GM23338 (cell line): ENCODE measurements around the gene HEBP1. TPM values are rescaled to one million over a fixed set of nuclear protein-coding genes. Genes with fewer than 3 reads are reported as not detected.
A peak's percentile ranks its signal among the peaks of the same experiment; 100 is the strongest.

ENCODE experiments used
- ATAC-seq: fragments of 200-7000 bp; cut with Tn5 transposase; 3 replicates; pipeline ENCODE4 v1.9.1; 2020
- DNase-seq: peaks from one replicate; pipeline ENCODE4 v3.0.0-alpha.2; 2015; ENCODE audit warnings: low spot score
- H2AFZ ChIP-seq: fragments of 200-600 bp; sonication (generic); 2 replicates; pipeline ENCODE4 v1.8.0; 2016; ENCODE audit warnings: antibody characterized with exemption, mild to moderate bottlenecking, moderate library complexity
- H3F3A ChIP-seq: fragments of 200-600 bp; sonication (generic); replicated peaks from 2 replicates; pipeline ENCODE4 v1.8.0; 2017; ENCODE audit warnings: antibody characterized with exemption, mixed run types, low read depth
- H3K27ac ChIP-seq: fragments of 200-600 bp; sonication (generic); 2 replicates; pipeline ENCODE4 v1.6.1; 2016; ENCODE audit warnings: low read depth
- H3K27me3 ChIP-seq: fragments of 200-600 bp; sonication (generic); 2 replicates; pipeline ENCODE4 v1.8.0; 2016; ENCODE audit warnings: mild to moderate bottlenecking, mixed run types, moderate library complexity; ENCODE audit not compliant: insufficient read depth
- H3K36me3 ChIP-seq: fragments of 200-600 bp; sonication (generic); 2 replicates; pipeline ENCODE4 v1.8.0; 2016; ENCODE audit warnings: mild to moderate bottlenecking; ENCODE audit not compliant: insufficient read depth
- H3K4me1 ChIP-seq: fragments of 200-600 bp; sonication (generic); 2 replicates; pipeline ENCODE4 v1.8.0; 2016; ENCODE audit warnings: mild to moderate bottlenecking, moderate library complexity; ENCODE audit not compliant: insufficient read depth
- H3K4me2 ChIP-seq: fragments of 200-600 bp; sonication (generic); 2 replicates; pipeline ENCODE4 v1.7.1; 2017; ENCODE audit warnings: mixed run types
- H3K4me3 ChIP-seq: fragments of 200-600 bp; sonication (generic); 2 replicates; pipeline ENCODE4 v1.6.1; 2016; ENCODE audit warnings: mixed run types
- H3K79me2 ChIP-seq: fragments of 200-600 bp; sonication (generic); replicated peaks from 2 replicates; pipeline ENCODE4 v1.8.0; 2017; ENCODE audit warnings: mild to moderate bottlenecking; ENCODE audit not compliant: insufficient read depth
- H3K9me2 ChIP-seq: fragments of 200-600 bp; sonication (generic); 2 replicates; pipeline ENCODE4 v1.8.0; 2017; ENCODE audit not compliant: insufficient read depth
- H4K20me1 ChIP-seq: fragments of 200-600 bp; sonication (generic); replicated peaks from 2 replicates; pipeline ENCODE4 v1.8.0; 2017; ENCODE audit warnings: mild to moderate bottlenecking; ENCODE audit not compliant: insufficient read depth
- H3K27ac Mint-ChIP-seq: 2 replicates; pipeline ENCODE4 v1.8.0; 2020; ENCODE audit warnings: inconsistent platforms, mild to moderate bottlenecking, moderate library complexity, mixed read lengths
- H3K27me3 Mint-ChIP-seq: 3 replicates; pipeline ENCODE4 v1.8.0; 2022; ENCODE audit warnings: low read depth, mild to moderate bottlenecking, moderate library complexity, mixed read lengths, inconsistent platforms; ENCODE audit not compliant: insufficient read depth, poor library complexity
- H3K36me3 Mint-ChIP-seq: 3 replicates; pipeline ENCODE4 v1.8.0; 2021; ENCODE audit warnings: low read depth, mild to moderate bottlenecking, inconsistent platforms, moderate library complexity, mixed read lengths
- H3K4me1 Mint-ChIP-seq: 3 replicates; pipeline ENCODE4 v1.8.0; 2020; ENCODE audit warnings: mild to moderate bottlenecking, inconsistent platforms, mixed read lengths
- H3K4me3 Mint-ChIP-seq: 3 replicates; pipeline ENCODE4 v1.8.0; 2021; ENCODE audit warnings: moderate library complexity, mild to moderate bottlenecking, inconsistent platforms, mixed read lengths
- H3K9me3 Mint-ChIP-seq: 3 replicates; pipeline ENCODE4 v1.8.0; 2020; ENCODE audit warnings: moderate library complexity, mild to moderate bottlenecking, inconsistent platforms, mixed read lengths
- CREB1 ChIP-seq: fragments of 250-450 bp; sonication (Bioruptor Pico); IDR thresholded peaks from 2 replicates; pipeline ENCODE4 v1.5.0; 2020; ENCODE audit warnings: low read depth, mild to moderate bottlenecking, moderate library complexity
- ETS1 ChIP-seq: IDR thresholded peaks from 2 replicates; pipeline ENCODE4 v1.6.1; 2016; ENCODE audit warnings: antibody characterized with exemption
- EZH2 ChIP-seq: fragments of 200-600 bp; sonication (generic); IDR thresholded peaks from one replicate; pipeline ENCODE4 v1.8.0; 2017; ENCODE audit warnings: antibody characterized with exemption, mild to moderate bottlenecking, low read depth; ENCODE audit not compliant: unreplicated experiment
- EZH2phosphoT487 ChIP-seq: fragments of 200-600 bp; sonication (generic); IDR thresholded peaks from one replicate; pipeline ENCODE4 v1.8.1; 2018; ENCODE audit warnings: antibody characterized with exemption; ENCODE audit not compliant: unreplicated experiment
- JUNB ChIP-seq: IDR thresholded peaks from one replicate; pipeline ENCODE4 v1.6.1; 2016; ENCODE audit warnings: antibody characterized with exemption; ENCODE audit not compliant: unreplicated experiment
- NANOG ChIP-seq: IDR thresholded peaks from 2 replicates; pipeline ENCODE4 v1.6.1; 2016; ENCODE audit warnings: antibody characterized with exemption, borderline replicate concordance
- POLR2AphosphoS5 ChIP-seq: IDR thresholded peaks from 2 replicates; pipeline ENCODE4 v1.6.1; 2016; ENCODE audit warnings: antibody characterized with exemption, low read depth
- REST ChIP-seq: IDR thresholded peaks from one replicate; pipeline ENCODE4 v1.6.1; 2018; ENCODE audit warnings: antibody characterized with exemption; ENCODE audit not compliant: unreplicated experiment
- STAT1 ChIP-seq: IDR thresholded peaks from one replicate; pipeline ENCODE4 v1.6.1; 2016; ENCODE audit warnings: antibody characterized with exemption; ENCODE audit not compliant: unreplicated experiment
- ZNF114 ChIP-seq: fragments of 250-450 bp; sonication (Bioruptor Pico); IDR thresholded peaks from 2 replicates; pipeline ENCODE4 v1.5.0; 2020; ENCODE audit warnings: mild to moderate bottlenecking, moderate library complexity
- ZNF331 ChIP-seq: fragments of 250-450 bp; sonication (Bioruptor Pico); IDR thresholded peaks from 2 replicates; pipeline ENCODE4 v1.5.0; 2020; ENCODE audit warnings: low read depth, mild to moderate bottlenecking, moderate library complexity
- ZNF462 ChIP-seq: fragments of 250-450 bp; sonication (Bioruptor Pico); IDR thresholded peaks from 2 replicates; pipeline ENCODE4 v1.5.0; 2020; ENCODE audit warnings: mild to moderate bottlenecking, moderate library complexity
- polyA plus RNA-seq: library from polyadenylated mRNA; unstranded; fragments of >200 nt; fragmentation: Nextera tagmentation; extraction: Ambion mirVana; gene quantifications from 2 replicates; pipeline ENCODE4 v1.2.1, GENCODE V29; 2016
- total RNA-seq: library from RNA; depleted of rRNA; stranded (reverse); fragments of >200 nt; shearing (Covaris generic); gene quantifications from 2 replicates; pipeline ENCODE4 v1.2.3, GENCODE V29; 2014

HEBP1 gene
- total and polyA plus RNA-seq, 2 experiments from 2014 or later: 25.2 to 45.1 TPM

- no peak overlapping the region for H3K4me3 Mint-ChIP-seq
- no peak for DNase-seq
- no peak for TF ChIP-seq JUNB
- no peak for TF ChIP-seq EZH2phosphoT487
- peaks cover 25% of the 10 kb centered on the region for H3K4me1 Mint-ChIP-seq
- Histone ChIP-seq H3K4me1 (peaks cover 16% of the 10 kb centered on the region), H3K36me3 (no peaks in the 10 kb centered on the region), H3K4me2 (no peak overlapping the region), H4K20me1 (no peaks in the 10 kb centered on the region), H3K79me2 (no peaks in the 10 kb centered on the region), H3K27ac (no peak overlapping the region), H3K27me3 (no peaks in the 10 kb centered on the region), H3K9me2 (no peaks in the 10 kb centered on the region), H3K4me3 (no peak overlapping the region), H3F3A (no peaks in the 10 kb centered on the region), H2AFZ (no peak overlapping the region)
- no peak overlapping the region for H3K27ac Mint-ChIP-seq
- no peaks in the 10 kb centered on the region for H3K27me3 Mint-ChIP-seq
- H3K36me3 Mint-ChIP-seq: no peaks in the 10 kb centered on the region
- ATAC-seq: no peak
- H3K9me3 Mint-ChIP-seq: no peaks in the 10 kb centered on the region
Observed at GRCh38 chr12:13027032-13027431, 27.0 kb upstream of the HEBP1 start.

- Mint-ChIP-seq H3K36me3 (no peaks in the 10 kb centered on the region), H3K9me3 (no peaks in the 10 kb centered on the region), H3K4me1 (peaks cover 25% of the 10 kb centered on the region), H3K27ac (no peak overlapping the region), H3K27me3 (no peaks in the 10 kb centered on the region), H3K4me3 (no peak overlapping the region)
- no peaks in the 10 kb centered on the region for H3K36me3 ChIP-seq
- H3K4me2 ChIP-seq: no peak overlapping the region
- no peak overlapping the region for H3K27ac ChIP-seq
- H3K4me3 ChIP-seq: no peak overlapping the region
- no peaks in the 10 kb centered on the region for H3K79me2 ChIP-seq
- no peaks in the 10 kb centered on the region for H3K9me2 ChIP-seq
- H3K27me3 ChIP-seq: no peaks in the 10 kb centered on the region
- ATAC-seq (no peak), DNase-seq (no peak)
- H2AFZ ChIP-seq: peak overlapping the region; percentile 79
- H3F3A ChIP-seq: no peaks in the 10 kb centered on the region
- no peaks in the 10 kb centered on the region for H4K20me1 ChIP-seq
- H3K4me1 ChIP-seq: peaks cover 15% of the 10 kb centered on the region
- TF ChIP-seq NANOG: no peak
- no peak for TF ChIP-seq ZNF331 (CRISPR knock-in tag)
- TF ChIP-seq ETS1: no peak
- no peak for TF ChIP-seq JUNB
- TF ChIP-seq ZNF462 (CRISPR knock-in tag): no peak
- TF ChIP-seq STAT1: no peak
- TF ChIP-seq CREB1 (CRISPR knock-in tag): no peak
- no peak for TF ChIP-seq EZH2
- TF ChIP-seq EZH2phosphoT487: no peak
- no peak for TF ChIP-seq ZNF114
- TF ChIP-seq POLR2AphosphoS5: no peak
- no peak for TF ChIP-seq REST
Observed at GRCh38 chr12:13026286-13026685, 26.2 kb upstream of the HEBP1 start.
